ENCODE results near the gene IZUMO1R. TPM values are rescaled to one million over a fixed set of nuclear protein-coding genes. Genes with fewer than 3 reads are reported as not detected.
A peak's percentile ranks its signal among the peaks of the same experiment; 100 is the strongest.

The IZUMO1R gene
- total and polyA plus RNA-seq, 2 of the 8 experiments (the other 6 are each of a cell fraction or from before 2014, with no cell fraction given) = not detected

DNA sequence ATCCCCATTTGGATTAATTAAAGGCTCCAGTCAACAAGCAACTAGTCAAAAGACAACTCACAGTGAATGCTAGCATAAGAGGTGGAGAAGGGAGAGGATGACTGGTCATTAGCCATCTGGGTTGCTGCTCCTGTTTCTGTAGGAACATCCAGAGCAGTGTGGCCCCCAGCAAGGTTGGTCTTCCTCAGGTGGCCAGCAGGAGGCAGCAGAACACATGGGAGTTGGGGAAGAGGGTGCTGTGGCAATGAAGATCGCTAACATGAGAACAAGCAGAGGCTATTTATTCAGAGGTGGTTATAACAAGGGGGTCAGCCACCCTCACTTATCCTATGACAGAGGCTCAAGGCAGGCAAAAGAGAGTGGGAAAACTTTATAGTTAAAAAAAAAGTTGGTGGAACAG is 21.3 kb downstream of the IZUMO1R start (continued):
- TF ChIP-seq, protein P1, sequence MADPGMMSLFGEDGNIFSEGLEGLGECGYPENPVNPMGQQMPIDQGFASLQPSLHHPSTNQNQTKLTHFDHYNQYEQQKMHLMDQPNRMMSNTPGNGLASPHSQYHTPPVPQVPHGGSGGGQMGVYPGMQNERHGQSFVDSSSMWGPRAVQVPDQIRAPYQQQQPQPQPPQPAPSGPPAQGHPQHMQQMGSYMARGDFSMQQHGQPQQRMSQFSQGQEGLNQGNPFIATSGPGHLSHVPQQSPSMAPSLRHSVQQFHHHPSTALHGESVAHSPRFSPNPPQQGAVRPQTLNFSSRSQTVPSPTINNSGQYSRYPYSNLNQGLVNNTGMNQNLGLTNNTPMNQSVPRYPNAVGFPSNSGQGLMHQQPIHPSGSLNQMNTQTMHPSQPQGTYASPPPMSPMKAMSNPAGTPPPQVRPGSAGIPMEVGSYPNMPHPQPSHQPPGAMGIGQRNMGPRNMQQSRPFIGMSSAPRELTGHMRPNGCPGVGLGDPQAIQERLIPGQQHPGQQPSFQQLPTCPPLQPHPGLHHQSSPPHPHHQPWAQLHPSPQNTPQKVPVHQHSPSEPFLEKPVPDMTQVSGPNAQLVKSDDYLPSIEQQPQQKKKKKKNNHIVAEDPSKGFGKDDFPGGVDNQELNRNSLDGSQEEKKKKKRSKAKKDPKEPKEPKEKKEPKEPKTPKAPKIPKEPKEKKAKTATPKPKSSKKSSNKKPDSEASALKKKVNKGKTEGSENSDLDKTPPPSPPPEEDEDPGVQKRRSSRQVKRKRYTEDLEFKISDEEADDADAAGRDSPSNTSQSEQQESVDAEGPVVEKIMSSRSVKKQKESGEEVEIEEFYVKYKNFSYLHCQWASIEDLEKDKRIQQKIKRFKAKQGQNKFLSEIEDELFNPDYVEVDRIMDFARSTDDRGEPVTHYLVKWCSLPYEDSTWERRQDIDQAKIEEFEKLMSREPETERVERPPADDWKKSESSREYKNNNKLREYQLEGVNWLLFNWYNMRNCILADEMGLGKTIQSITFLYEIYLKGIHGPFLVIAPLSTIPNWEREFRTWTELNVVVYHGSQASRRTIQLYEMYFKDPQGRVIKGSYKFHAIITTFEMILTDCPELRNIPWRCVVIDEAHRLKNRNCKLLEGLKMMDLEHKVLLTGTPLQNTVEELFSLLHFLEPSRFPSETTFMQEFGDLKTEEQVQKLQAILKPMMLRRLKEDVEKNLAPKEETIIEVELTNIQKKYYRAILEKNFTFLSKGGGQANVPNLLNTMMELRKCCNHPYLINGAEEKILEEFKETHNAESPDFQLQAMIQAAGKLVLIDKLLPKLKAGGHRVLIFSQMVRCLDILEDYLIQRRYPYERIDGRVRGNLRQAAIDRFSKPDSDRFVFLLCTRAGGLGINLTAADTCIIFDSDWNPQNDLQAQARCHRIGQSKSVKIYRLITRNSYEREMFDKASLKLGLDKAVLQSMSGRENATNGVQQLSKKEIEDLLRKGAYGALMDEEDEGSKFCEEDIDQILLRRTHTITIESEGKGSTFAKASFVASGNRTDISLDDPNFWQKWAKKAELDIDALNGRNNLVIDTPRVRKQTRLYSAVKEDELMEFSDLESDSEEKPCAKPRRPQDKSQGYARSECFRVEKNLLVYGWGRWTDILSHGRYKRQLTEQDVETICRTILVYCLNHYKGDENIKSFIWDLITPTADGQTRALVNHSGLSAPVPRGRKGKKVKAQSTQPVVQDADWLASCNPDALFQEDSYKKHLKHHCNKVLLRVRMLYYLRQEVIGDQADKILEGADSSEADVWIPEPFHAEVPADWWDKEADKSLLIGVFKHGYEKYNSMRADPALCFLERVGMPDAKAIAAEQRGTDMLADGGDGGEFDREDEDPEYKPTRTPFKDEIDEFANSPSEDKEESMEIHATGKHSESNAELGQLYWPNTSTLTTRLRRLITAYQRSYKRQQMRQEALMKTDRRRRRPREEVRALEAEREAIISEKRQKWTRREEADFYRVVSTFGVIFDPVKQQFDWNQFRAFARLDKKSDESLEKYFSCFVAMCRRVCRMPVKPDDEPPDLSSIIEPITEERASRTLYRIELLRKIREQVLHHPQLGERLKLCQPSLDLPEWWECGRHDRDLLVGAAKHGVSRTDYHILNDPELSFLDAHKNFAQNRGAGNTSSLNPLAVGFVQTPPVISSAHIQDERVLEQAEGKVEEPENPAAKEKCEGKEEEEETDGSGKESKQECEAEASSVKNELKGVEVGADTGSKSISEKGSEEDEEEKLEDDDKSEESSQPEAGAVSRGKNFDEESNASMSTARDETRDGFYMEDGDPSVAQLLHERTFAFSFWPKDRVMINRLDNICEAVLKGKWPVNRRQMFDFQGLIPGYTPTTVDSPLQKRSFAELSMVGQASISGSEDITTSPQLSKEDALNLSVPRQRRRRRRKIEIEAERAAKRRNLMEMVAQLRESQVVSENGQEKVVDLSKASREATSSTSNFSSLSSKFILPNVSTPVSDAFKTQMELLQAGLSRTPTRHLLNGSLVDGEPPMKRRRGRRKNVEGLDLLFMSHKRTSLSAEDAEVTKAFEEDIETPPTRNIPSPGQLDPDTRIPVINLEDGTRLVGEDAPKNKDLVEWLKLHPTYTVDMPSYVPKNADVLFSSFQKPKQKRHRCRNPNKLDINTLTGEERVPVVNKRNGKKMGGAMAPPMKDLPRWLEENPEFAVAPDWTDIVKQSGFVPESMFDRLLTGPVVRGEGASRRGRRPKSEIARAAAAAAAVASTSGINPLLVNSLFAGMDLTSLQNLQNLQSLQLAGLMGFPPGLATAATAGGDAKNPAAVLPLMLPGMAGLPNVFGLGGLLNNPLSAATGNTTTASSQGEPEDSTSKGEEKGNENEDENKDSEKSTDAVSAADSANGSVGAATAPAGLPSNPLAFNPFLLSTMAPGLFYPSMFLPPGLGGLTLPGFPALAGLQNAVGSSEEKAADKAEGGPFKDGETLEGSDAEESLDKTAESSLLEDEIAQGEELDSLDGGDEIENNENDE (IDR thresholded peaks at IDR 0.05; ENCODE audit: insufficient replicate concordance, low read length) = no peak
- TF ChIP-seq RBBP5 (IDR thresholded peaks at IDR 0.05; ENCODE audit: borderline replicate concordance, low read depth, low read length) (no peak), MAX (IDR thresholded peaks at IDR 0.05) (0 out of 2 replicates have a peak, but pooled peaks have one; percentile 20), BACH1 (IDR thresholded peaks at IDR 0.05; ENCODE audit: low read length) (no peak), GABPA (IDR thresholded peaks at IDR 0.05; ENCODE audit: borderline replicate concordance, insufficient read depth, low read length) (no peak), HDAC2 (IDR thresholded peaks at IDR 0.05; ENCODE audit: borderline replicate concordance in 1 of 2, low read depth in 2 of 2, low read length in 2 of 2) (no peak), SIX5 (IDR thresholded peaks at IDR 0.05; ENCODE audit: low read depth, low read length) (no peak), SP2 (IDR thresholded peaks at IDR 0.05; ENCODE audit: low read length) (no peak)

Data from H1 (cell line).